Panc1 (cell line): Measurements from ENCODE around the gene WDR36.

ENCODE experiments used
- CTCF ChIP-seq: fragments of 450-650 bp; IDR thresholded peaks from 2 replicates; pipeline ENCODE4 v1.5.1; 2017; ENCODE audit warnings: mild to moderate bottlenecking
- SIN3A ChIP-seq: IDR thresholded peaks from 2 replicates; pipeline ENCODE4 v1.6.1; 2012; ENCODE audit warnings: low read depth, mild to moderate bottlenecking, low read length, moderate library complexity, borderline replicate concordance; ENCODE audit not compliant: insufficient read depth

DNA sequence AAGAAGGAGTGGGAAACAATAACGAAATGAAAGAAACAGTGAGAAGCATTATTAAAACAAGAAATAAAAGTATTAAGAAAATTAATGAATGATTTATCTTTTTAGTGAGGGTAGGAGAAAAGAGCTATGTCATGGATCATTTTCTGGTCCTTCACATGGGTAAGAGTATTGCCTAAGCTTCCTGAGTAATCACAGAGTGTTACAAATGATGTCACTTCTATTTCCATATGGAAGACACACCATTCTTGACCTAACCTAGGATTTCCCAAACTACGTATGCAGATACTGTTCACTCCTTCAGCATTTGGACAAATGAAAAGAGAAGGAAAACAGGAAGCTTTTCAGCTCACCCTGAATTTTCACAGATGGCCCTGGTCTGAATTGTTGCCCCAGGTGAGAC lies 23.9 kb upstream of the WDR36 start:
- TF ChIP-seq CTCF (no peak), SIN3A (no peak)
